K562 (cell line): Measurements from ENCODE around the gene MMP23B. TPM values are rescaled to one million over a fixed set of nuclear protein-coding genes. Genes with fewer than 3 reads are reported as not detected.
A peak's percentile ranks its signal among the peaks of the same experiment; 100 is the strongest.

ENCODE experiments used
- ATAC-seq: fragments of 200-7000 bp; cut with Tn5 transposase; 3 replicates; pipeline ENCODE4 v1.9.1; 2020; ENCODE audit warnings: moderate library complexity
- BruUV-seq: library from RNA; stranded (reverse); fragments of 400-500 nt; replicated peaks from 2 replicates; lab custom pipeline; 2021; lab: Mats Ljungman, UMichigan
- CTCF ChIA-PET: fragments of 300-600 bp; formaldehyde crosslinking; extraction: SDS; loops from one replicate; lab custom pipeline; 2021; ENCODE audit warnings: low intra/inter-chr PET ratio; lab: Yijun Ruan, JAX
- POLR2A ChIA-PET: fragments of 300-600, 350-650 bp; sonication (Branson Sonifier 250); formaldehyde crosslinking; extraction: SDS; loops from one replicate; lab custom pipeline; 2021; ENCODE audit warnings: antibody characterized with exemption, inconsistent platforms; lab: Yijun Ruan, JAX
- DNase-seq, 4 experiments: peaks; one replicate each; pipeline versions ENCODE4 v3.0.0 to v3.0.0-alpha.2; 2011 to 2018; ENCODE audit warnings: low spot score in 3 of 4, mixed read lengths in 3 of 4; ENCODE audit errors: extremely low read depth in 1 of 4
- FAIRE-seq: peaks from 2 replicates; lab custom pipeline; 2011; peaks lifted over from hg19 to GRCh38; lab: Jason Lieb, UNC
- H2AFZ ChIP-seq: 2 replicates; pipeline ENCODE4 v1.6.0; 2011; ENCODE audit warnings: low read depth, low read length, control low read depth, inconsistent platforms
- H3K27ac ChIP-seq: fragments of 200-600 bp; 3 replicates; pipeline ENCODE4 v1.8.0; 2011; ENCODE audit warnings: low read depth, mild to moderate bottlenecking, control low read depth, inconsistent platforms, low read length, moderate library complexity, mixed read lengths; ENCODE audit errors: extremely low read depth
- H3K27me3 ChIP-seq, 2 experiments: fragments of 300-600 bp in 1 of 2; 2 replicates in 1 of 2; 3 replicates in 1 of 2; pipeline versions ENCODE4 v1.6.0 to v1.8.0; 2011; ENCODE audit warnings: inconsistent platforms in 2 of 2, low read length in 2 of 2, mild to moderate bottlenecking in 1 of 2, mixed read lengths in 1 of 2, moderate library complexity in 1 of 2; ENCODE audit not compliant: control insufficient read depth in 2 of 2, insufficient read depth in 2 of 2
- H3K36me3 ChIP-seq: fragments of 300-600 bp; 3 replicates; pipeline ENCODE4 v1.8.0; 2011; ENCODE audit warnings: mild to moderate bottlenecking, low read length, inconsistent platforms; ENCODE audit not compliant: control insufficient read depth, insufficient read depth
- H3K4me1 ChIP-seq, 2 experiments: fragments of 200-600 bp in 1 of 2; replicated peaks in 1 of 2; 2 replicates in 1 of 2; 3 replicates in 1 of 2; pipeline versions ENCODE4 v1.5.1 to v1.8.0; 2011; ENCODE audit warnings: inconsistent platforms in 2 of 2, low read length in 2 of 2, mild to moderate bottlenecking in 1 of 2, mixed read lengths in 1 of 2, moderate library complexity in 1 of 2; ENCODE audit not compliant: control insufficient read depth in 2 of 2, insufficient read depth in 2 of 2
- H3K4me2 ChIP-seq: 2 replicates; pipeline ENCODE4 v1.6.1; 2011; ENCODE audit warnings: low read length, control low read depth, inconsistent platforms, mixed read lengths; ENCODE audit not compliant: insufficient read depth
- H3K4me3 ChIP-seq: fragments of 200-600 bp; sonication (generic), shearing (Covaris generic); 2 replicates; pipeline ENCODE4 v1.5.1; 2016; ENCODE audit warnings: control low read depth, inconsistent platforms
- H3K79me2 ChIP-seq: fragments of 200-600 bp; 3 replicates; pipeline ENCODE4 v1.8.0; 2011; ENCODE audit warnings: low read length, inconsistent platforms; ENCODE audit not compliant: control insufficient read depth, insufficient read depth
- H3K9ac ChIP-seq, 2 experiments: 2 replicates each; pipeline versions ENCODE4 v1.6.0 to v1.6.1; 2011; ENCODE audit warnings: low read depth in 2 of 2, low read length in 2 of 2, control low read depth in 1 of 2, inconsistent platforms in 1 of 2, mild to moderate bottlenecking in 1 of 2, mixed read lengths in 1 of 2; ENCODE audit not compliant: insufficient read depth in 1 of 2
- H3K9me1 ChIP-seq: one replicate; pipeline ENCODE4 v1.6.0; 2011; ENCODE audit warnings: inconsistent platforms, mild to moderate bottlenecking, low read length, moderate library complexity; ENCODE audit not compliant: control insufficient read depth, insufficient read depth
- H3K9me3 ChIP-seq: replicated peaks from 2 replicates; pipeline ENCODE4 v1.5.1; 2011; ENCODE audit warnings: low read depth, low read length, inconsistent platforms; ENCODE audit not compliant: control insufficient read depth, insufficient read depth
- H4K20me1 ChIP-seq: replicated peaks from 2 replicates; pipeline ENCODE4 v1.6.1; 2011; ENCODE audit warnings: low read length, inconsistent platforms, mixed read lengths; ENCODE audit not compliant: control insufficient read depth, insufficient read depth
- SRF ChIP-seq, 2 experiments: fragments of 250-450, 450-650 bp in 1 of 2; sonication (Bioruptor Pico) in 1 of 2; sonication (generic) in 1 of 2; formaldehyde crosslinking; IDR thresholded peaks; 2 replicates each; pipeline versions ENCODE4 v1.5.0 to v1.5.1; 2020 to 2022; ENCODE audit warnings: mild to moderate bottlenecking in 1 of 2, missing genetic modification reagents in 1 of 2
- ZNF282 ChIP-seq: sonication (generic); formaldehyde crosslinking; IDR thresholded peaks from 2 replicates; pipeline ENCODE4 v1.8.1; 2023; ENCODE audit warnings: missing genetic modification reagents
- WGBS: fragments of 100-300 bp; shearing (Covaris generic); methylation state at CpG from one replicate; pipeline ENCODE4 v1.1.6; 2016; ENCODE audit warnings: low coverage, mixed read lengths; ENCODE audit not compliant: insufficient coverage; ENCODE audit errors: missing lambda C conversion rate; 5-methylcytosine and 5-hydroxymethylcytosine counted together
- in situ Hi-C: fragments of 300-500 bp; cut with MboI; formaldehyde crosslinking; loops from 4 replicates; pipeline ENCODE4 v1.15.0; 2018; ENCODE audit warnings: inconsistent platforms, mixed read lengths
- intact Hi-C: fragments of 100-400 bp; cut with micrococcal nuclease; formaldehyde crosslinking; loops from 2 replicates; pipeline ENCODE4 v1.14.2; 2022
- polyA plus RNA-seq, 8 experiments: library from polyadenylated mRNA; depleted of rRNA in 4 of 8; stranded (reverse) in 5 of 8; unstranded in 3 of 8; fragments of >200 nt; fragmentation: Nextera tagmentation in 2 of 8; fragmentation: Illumina TruSeq in 1 of 8; extraction: Ambion mirVana in 2 of 8; extraction: Trizol in 1 of 8; gene quantifications; 2 replicates each; pipeline versions ENCODE4 v1.2.1 to v1.2.3, GENCODE V29; 2011 to 2014; ENCODE audit warnings: inconsistent platforms in 1 of 8, missing spikeins in 1 of 8
- total RNA-seq, 7 experiments: library from RNA; depleted of rRNA in 6 of 7; stranded (reverse); fragments of >200 nt in 6 of 7; fragmentation: Illumina TruSeq in 2 of 7; extraction: Trizol in 2 of 7; gene quantifications; 2 replicates each; pipeline versions ENCODE4 v1.2.1 to v1.2.3, GENCODE V29; 2011 to 2021; ENCODE audit warnings: low replicate concordance in 1 of 7

MMP23B gene
- total and polyA plus RNA-seq, 9 of the 15 experiments (the other 6 are each of a cell fraction or from before 2014, with no cell fraction given): 0.28 to 1.2 (median 0.41) TPM; not detected in 5

DNA sequence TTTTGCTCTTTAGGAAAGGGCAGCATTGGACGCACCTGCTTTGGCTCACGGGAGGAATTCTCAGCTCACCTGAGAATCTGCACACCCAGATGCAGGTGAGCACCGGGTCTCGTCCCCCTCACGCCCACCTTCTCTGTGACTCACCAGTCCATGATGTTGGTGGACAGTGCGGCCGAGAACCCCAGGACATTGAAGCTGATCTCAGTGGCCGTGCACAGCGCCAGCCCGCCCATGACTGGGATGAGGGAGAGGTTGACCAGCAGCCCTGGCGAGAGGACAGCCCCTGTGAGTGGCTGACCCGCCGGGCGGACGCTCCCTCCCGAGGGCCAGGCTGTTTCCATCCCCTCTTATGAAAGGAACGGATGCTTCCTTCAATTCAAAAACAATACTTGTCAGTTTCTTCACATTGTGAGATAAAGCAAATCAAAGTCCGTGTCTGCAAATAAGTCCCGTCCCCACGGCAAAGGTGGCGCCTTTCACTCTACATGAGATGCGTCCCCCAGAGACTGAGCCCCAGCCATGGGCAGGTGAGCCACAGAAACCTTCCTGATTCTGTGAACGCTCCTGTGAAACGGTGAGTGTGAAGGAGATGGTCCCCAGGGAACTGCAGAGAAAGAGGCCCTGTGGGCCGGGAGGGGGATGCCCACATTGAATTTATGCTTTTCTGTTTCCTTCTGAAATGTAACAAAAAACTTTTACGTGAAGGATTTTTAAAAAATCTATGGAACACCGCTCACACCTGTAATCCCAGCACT lies 39.6 kb downstream of the MMP23B start:
- H3K27ac ChIP-seq: no peak overlapping the region
- ChIA-PET POLR2A (interaction anchor here (0.5 to 1.0 kb wide), 2 partner anchors 12 to 272 kb away, joined by 3 read pairs; no protein-coding TSS in a partner anchor), CTCF (no interaction called here)
- H3K4me3 ChIP-seq: no peak overlapping the region
- H3K79me2 ChIP-seq: no peaks in the 10 kb centered on the region
- no peak for FAIRE-seq
- no peaks in the 10 kb centered on the region for H4K20me1 ChIP-seq
- ATAC-seq: no peak
- no peak overlapping the region for H3K4me2 ChIP-seq
- peaks cover 3% of the 10 kb centered on the region for H3K9me1 ChIP-seq
- peak in 2 of 4 experiments; percentile 8 for DNase-seq
- TF ChIP-seq ZNF282 (CRISPR knock-in tag) (0 out of 2 replicates have a peak, but pooled peaks have one; percentile 24), SRF (CRISPR knock-in tag; IDR thresholded peaks at IDR 0.05) (no peak)
- no peak overlapping the region for H3K9ac ChIP-seq
- in situ Hi-C loops (no loop called here), intact Hi-C loops (no loop called here)
- no peak overlapping the region for H2AFZ ChIP-seq
- no peaks in the 10 kb centered on the region for H3K27me3 ChIP-seq
- no TSS peak for BruUV-seq
- WGBS: 89% methylated on average over 27 of the region's 27 CpGs
- peaks cover 26% of the 10 kb centered on the region; the same call in 2 of the 3 replicates for H3K36me3 ChIP-seq
- H3K4me1 ChIP-seq: peaks cover 0 to 4% of the 10 kb centered on the region in 2 experiments; a peak in 1 of 5 replicates
- no peaks in the 10 kb centered on the region; the same call in 1 of the 2 replicates for H3K9me3 ChIP-seq
